ENCODE data around the gene CTRL. TPM values are rescaled to one million over a fixed set of nuclear protein-coding genes. Genes with fewer than 3 reads are reported as not detected.

Gene CTRL
- total RNA-seq, 4 donors from 2014 or later, result 0.27 TPM; not detected in 3

DNA sequence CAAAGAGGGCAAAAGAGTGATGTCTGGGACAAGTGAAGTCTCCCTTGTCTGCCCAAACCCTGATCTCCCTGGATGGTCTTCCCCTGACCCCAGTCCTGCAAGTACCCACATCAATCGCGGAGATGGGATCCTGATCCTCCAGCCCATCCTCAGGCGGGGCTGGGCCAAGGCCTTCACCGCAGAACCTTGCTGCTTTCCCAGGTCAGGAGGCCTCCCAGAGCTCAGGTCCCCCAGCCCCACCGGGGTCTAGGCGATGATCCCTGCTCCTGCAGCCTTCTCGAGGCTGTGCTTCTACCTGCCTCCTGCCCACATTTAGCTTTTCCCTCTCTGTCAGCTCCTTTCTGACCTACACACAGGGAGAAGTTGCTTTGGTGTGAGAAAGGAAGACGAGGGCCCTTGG is 30.5 kb upstream of the CTRL start:
- Histone ChIP-seq H3K4me3 (no peak overlapping the region), H3K27me3 (no peaks in the 10 kb centered on the region), H3K36me3 (no peaks in the 10 kb centered on the region), H3K27ac (peak overlapping the region; percentile 87 to 95 (median 89)), H3K4me1 (peaks cover 89 to 90% of the 10 kb centered on the region in 2 donors), H3K9me3 (no peaks in the 10 kb centered on the region)
- TF ChIP-seq POLR2A (IDR thresholded peaks at IDR 0.05), result no peak
- no peak for TF ChIP-seq CTCF (IDR thresholded peaks at IDR 0.05 in 4 of 5, conservative IDR thresholded peaks at IDR 0.05 in 1 of 5)
- intact Hi-C loops (cut with DNase I; ENCODE audit: low total_unique reads), result no loop called here
- no peak for ATAC-seq
- in situ Hi-C loops (cut with MboI; ENCODE audit: low sequenced_read_pairs in 4 of 4), result no loop called here
- DNase-seq, result no peak

GRCh38 chr16:67961551-67961957 is 29.9 kb upstream of the CTRL start:
- ATAC-seq (no peak), DNase-seq (peak in 1 of 2 donors; percentile 56)
- in situ Hi-C loops (cut with MboI; ENCODE audit: low sequenced_read_pairs in 4 of 4), result no loop called here
- H3K4me1 ChIP-seq, result peaks cover 83 to 84% of the 10 kb centered on the region in 2 donors
- no peaks in the 10 kb centered on the region for H3K27me3 ChIP-seq
- H3K9me3 ChIP-seq, result no peaks in the 10 kb centered on the region
- peak overlapping the region; percentile 87 to 95 (median 89) for H3K27ac ChIP-seq
- intact Hi-C loops (cut with DNase I; ENCODE audit: low total_unique reads), result no loop called here
- no peak overlapping the region for H3K4me3 ChIP-seq
- H3K36me3 ChIP-seq, result no peaks in the 10 kb centered on the region
- TF ChIP-seq CTCF (IDR thresholded peaks at IDR 0.05 in 4 of 5, conservative IDR thresholded peaks at IDR 0.05 in 1 of 5), result no peak
- no peak for TF ChIP-seq POLR2A (IDR thresholded peaks at IDR 0.05)

GRCh38 chr16:67959536-67960329 is 28.1 kb upstream of the CTRL start:
- ATAC-seq (peak; percentile 56 to 78), DNase-seq (peak in 1 of 2 donors; percentile 88)
- in situ Hi-C loops (cut with MboI; ENCODE audit: low sequenced_read_pairs in 4 of 4), result no loop called here
- Histone ChIP-seq H3K4me3 (no peak overlapping the region), H3K9me3 (no peaks in the 10 kb centered on the region), H3K36me3 (peaks cover 0 to 5% of the 10 kb centered on the region in 2 donors), H3K27ac (peak overlapping the region; percentile 87 to 95 (median 89)), H3K27me3 (no peaks in the 10 kb centered on the region), H3K4me1 (peaks cover 65 to 66% of the 10 kb centered on the region in 2 donors)
- TF ChIP-seq CTCF (IDR thresholded peaks at IDR 0.05 in 4 of 5, conservative IDR thresholded peaks at IDR 0.05 in 1 of 5), result no peak
- intact Hi-C loops (cut with DNase I; ENCODE audit: low total_unique reads), result loop anchor here (2.0 kb wide), 1 partner anchor 23 kb away; the partner anchor contains the start of gene PSMB10

DNA sequence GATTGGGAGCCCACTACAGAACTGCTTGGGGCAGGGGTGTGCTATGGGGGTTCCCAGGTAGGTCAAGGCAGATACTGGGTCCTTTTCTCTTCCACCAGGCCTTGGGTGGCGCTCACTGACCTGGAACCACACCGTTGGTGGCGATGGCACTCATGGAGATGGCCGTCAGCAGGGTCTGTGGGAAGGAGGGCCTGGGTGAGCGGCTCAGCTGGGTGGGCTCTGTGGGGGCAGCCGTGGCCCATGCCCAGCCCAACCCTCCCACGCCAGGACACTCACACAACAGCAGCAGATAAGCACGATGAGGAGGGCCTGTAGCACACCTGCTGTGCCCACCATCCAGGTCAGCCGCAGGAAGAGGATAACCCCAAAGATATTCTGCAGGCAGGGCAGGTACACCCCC is 26.0 kb upstream of the CTRL start:
- H3K27me3 ChIP-seq, result no peaks in the 10 kb centered on the region
- TF ChIP-seq CTCF (IDR thresholded peaks at IDR 0.05 in 4 of 5, conservative IDR thresholded peaks at IDR 0.05 in 1 of 5), result no peak
- TF ChIP-seq POLR2A (IDR thresholded peaks at IDR 0.05), result no peak
- ATAC-seq (no peak), DNase-seq (no peak)
- peak overlapping the region in 3 of 4 donors; percentile 87 to 95 (median 90) for H3K27ac ChIP-seq
- in situ Hi-C loops (cut with MboI; ENCODE audit: low sequenced_read_pairs in 4 of 4), result no loop called here
- no peaks in the 10 kb centered on the region for H3K9me3 ChIP-seq
- H3K36me3 ChIP-seq, result peaks cover 0 to 22% of the 10 kb centered on the region in 2 donors
- intact Hi-C loops (cut with DNase I; ENCODE audit: low total_unique reads), result loop anchor here (2.0 kb wide), 1 partner anchor 21 kb away; the partner anchor contains the start of gene PSMB10
- no peak overlapping the region for H3K4me3 ChIP-seq
- peaks cover 44% of the 10 kb centered on the region in 2 donors for H3K4me1 ChIP-seq
